ENCODE results near the gene SMIM45.

Gene SMIM45

DNA sequence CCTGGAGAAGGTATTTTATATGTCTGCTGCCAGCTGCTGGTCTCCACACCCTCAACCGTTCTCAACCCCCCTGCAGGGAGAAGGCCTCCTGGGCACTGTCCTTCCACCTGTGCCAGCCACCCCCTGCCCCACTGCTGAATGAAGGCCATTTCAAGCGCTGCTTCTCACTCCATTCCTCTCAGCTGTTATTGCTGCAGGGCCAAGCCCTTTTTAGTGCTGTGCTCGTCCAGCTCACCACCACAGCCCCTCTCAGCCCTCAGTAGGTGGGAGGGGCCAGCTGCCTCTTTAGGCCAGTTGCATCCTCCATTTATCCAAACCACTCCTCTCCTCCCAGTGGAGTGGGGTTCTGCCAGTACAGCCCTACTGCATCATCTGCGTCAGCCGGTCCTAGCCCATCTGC lies 44.9 kb downstream of the SMIM45 start:
- Mint-ChIP-seq H3K9me3 (peaks cover 0 to 6% (median under 1%) of the 10 kb centered on the region in 5 donors), H3K4me1 (peaks cover 17 to 21% (median 20%) of the 10 kb centered on the region in 3 donors), H3K27me3 (peaks cover 0 to 2% of the 10 kb centered on the region in 2 donors), H3K4me3 (no peak overlapping the region), H3K36me3 (peaks cover 2 to 6% (median 4%) of the 10 kb centered on the region in 3 donors), H3K27ac (no peak overlapping the region)
- H3K4me1 ChIP-seq (ENCODE audit: insufficient read depth, low read length) = peaks cover 19% of the 10 kb centered on the region
- no peak overlapping the region for H3K4me3 ChIP-seq (ENCODE audit: low read length)
- H3K9me3 ChIP-seq (ENCODE audit: low read length) = no peaks in the 10 kb centered on the region
- ChIA-PET CTCF (no interaction called here), POLR2A (no interaction called here)
- DNase-seq = no peak
- H3K27me3 ChIP-seq (ENCODE audit: insufficient read depth, low read length, poor library complexity, severe bottlenecking) = no peaks in the 10 kb centered on the region
- no peaks in the 10 kb centered on the region for H3K36me3 ChIP-seq (ENCODE audit: insufficient read depth, low read length)
- H3K27ac ChIP-seq (ENCODE audit: low read depth, low read length) = no peak overlapping the region

DNA sequence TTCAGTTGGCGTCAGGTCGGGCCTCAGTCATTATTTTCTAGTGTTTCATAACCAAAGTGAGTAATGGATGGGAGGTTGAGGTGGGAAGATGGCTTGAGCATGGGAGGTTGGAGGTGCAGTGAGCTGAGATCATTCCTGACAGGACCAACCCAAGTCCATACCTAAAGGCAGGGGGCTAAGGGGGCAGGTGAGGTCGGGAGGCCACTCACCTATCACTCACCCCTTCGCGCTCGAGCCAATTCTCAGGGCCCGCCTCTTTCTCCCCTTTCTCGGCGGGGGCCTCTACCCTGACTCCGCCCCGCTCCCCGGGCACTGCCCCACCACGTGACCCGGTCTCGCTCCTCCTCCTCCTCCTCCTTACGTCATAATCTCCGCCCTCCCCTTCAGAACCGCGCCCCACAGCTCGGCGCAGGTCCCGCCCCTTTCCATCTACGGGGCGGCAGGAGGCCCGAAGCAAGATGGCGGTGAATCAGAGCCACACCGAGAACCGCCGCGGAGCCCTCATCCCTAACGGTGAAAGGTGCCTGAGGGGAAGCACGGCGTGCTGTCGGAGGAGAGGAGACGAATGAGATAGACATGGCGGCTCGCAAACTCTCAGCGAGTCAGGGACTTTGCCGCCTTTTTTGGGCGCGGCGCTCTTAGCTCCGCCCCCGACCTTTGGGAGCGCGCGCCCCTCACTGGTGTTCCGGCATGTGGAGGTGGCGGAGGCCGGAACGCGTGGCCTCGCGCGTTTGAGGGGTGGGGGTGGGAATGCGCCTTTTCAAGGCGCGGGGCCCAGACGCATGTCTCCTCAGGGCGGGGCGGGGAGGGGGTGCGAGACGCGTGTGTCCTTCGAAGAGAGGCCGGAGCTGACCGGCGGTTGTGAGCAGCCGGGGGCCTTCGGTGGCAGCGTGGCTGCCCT lies 46.7 kb downstream of the SMIM45 start, which contains the start of gene WBP2NL:
Gene WBP2NL (plus strand): TSS at position 428 of the 901 bp plus-strand sequence. CDS start 31 bp downstream, at position 459.
- DNase-seq = peak; percentile 82 to 92 (median 89)
- peaks cover 0 to 2% of the 10 kb centered on the region in 2 donors for H3K27me3 Mint-ChIP-seq
- H3K4me3 Mint-ChIP-seq = peak within 1 kb of the TSS; percentile 83 to 99 (median 97)
- no peaks in the 10 kb centered on the region for H3K36me3 ChIP-seq (ENCODE audit: insufficient read depth, low read length)
- ChIA-PET POLR2A (interaction anchor here (0.6 to 1.2 kb wide), 6 partner anchors 52 to 1152 kb away, joined by 3 to 11 read pairs (median 4); partner anchors contain the start of genes CCDC134, CENPM, NDUFA6 and SMDT1), CTCF (interaction anchor here (1.5 kb wide), 1 partner anchor 93 kb away, joined by 4 read pairs; no protein-coding TSS in a partner anchor)
- H3K4me3 ChIP-seq (ENCODE audit: low read length) = peak within 1 kb of the TSS; percentile 71
- peaks cover 17 to 21% (median 20%) of the 10 kb centered on the region in 3 donors for H3K4me1 Mint-ChIP-seq
- H3K27me3 ChIP-seq (ENCODE audit: insufficient read depth, low read length, poor library complexity, severe bottlenecking) = no peaks in the 10 kb centered on the region
- H3K27ac ChIP-seq (ENCODE audit: low read depth, low read length) = peak within 1 kb of the TSS; percentile 21
- peak within 1 kb of the TSS; percentile 43 to 99 (median 98) for H3K27ac Mint-ChIP-seq
- peaks cover 0 to 8% (median 3%) of the 10 kb centered on the region in 5 donors for H3K9me3 Mint-ChIP-seq
- H3K4me1 ChIP-seq (ENCODE audit: insufficient read depth, low read length) = peaks cover 19% of the 10 kb centered on the region
- H3K9me3 ChIP-seq (ENCODE audit: low read length) = no peaks in the 10 kb centered on the region
- H3K36me3 Mint-ChIP-seq = peaks cover 2 to 6% (median 4%) of the 10 kb centered on the region in 3 donors

DNA sequence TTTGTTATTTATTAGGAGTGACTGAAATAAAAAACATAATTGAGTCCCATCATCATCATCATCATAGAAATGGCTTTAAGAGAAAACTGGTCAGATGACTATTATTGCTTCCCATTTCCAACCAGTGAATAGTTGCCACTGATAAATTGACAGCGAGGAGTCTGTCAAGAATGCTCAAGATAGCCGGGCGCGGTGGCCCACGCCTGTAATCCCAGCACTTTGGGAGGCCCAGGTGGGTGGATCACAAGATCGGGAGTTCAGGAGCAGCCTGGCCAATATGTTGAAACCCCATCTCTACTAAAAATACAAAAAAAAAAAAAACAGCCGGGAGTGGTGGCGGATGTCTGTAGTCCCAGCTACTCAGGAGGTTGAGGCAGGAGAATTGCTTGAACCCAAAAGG lies 48.5 kb downstream of the SMIM45 start:
- Histone ChIP-seq H3K9me3 (ENCODE audit: low read length) (no peaks in the 10 kb centered on the region), H3K4me1 (ENCODE audit: insufficient read depth, low read length) (peaks cover 19% of the 10 kb centered on the region), H3K36me3 (ENCODE audit: insufficient read depth, low read length) (no peaks in the 10 kb centered on the region), H3K27me3 (ENCODE audit: insufficient read depth, low read length, poor library complexity, severe bottlenecking) (no peaks in the 10 kb centered on the region), H3K4me3 (ENCODE audit: low read length) (no peak overlapping the region), H3K27ac (ENCODE audit: low read depth, low read length) (no peak overlapping the region)
- Mint-ChIP-seq H3K27me3 (peaks cover 0 to 2% of the 10 kb centered on the region in 2 donors), H3K27ac (peak overlapping the region in 2 of 8 donors; percentile 22 to 84), H3K9me3 (peaks cover 0 to 11% (median 5%) of the 10 kb centered on the region in 5 donors), H3K36me3 (peaks cover 2 to 6% (median 4%) of the 10 kb centered on the region in 3 donors), H3K4me1 (peaks cover 17 to 21% (median 20%) of the 10 kb centered on the region in 3 donors), H3K4me3 (peak overlapping the region in 4 of 7 donors; percentile 57 to 90 (median 74))
- ChIA-PET POLR2A (no interaction called here), CTCF (no interaction called here)
- DNase-seq = no peak

DNA sequence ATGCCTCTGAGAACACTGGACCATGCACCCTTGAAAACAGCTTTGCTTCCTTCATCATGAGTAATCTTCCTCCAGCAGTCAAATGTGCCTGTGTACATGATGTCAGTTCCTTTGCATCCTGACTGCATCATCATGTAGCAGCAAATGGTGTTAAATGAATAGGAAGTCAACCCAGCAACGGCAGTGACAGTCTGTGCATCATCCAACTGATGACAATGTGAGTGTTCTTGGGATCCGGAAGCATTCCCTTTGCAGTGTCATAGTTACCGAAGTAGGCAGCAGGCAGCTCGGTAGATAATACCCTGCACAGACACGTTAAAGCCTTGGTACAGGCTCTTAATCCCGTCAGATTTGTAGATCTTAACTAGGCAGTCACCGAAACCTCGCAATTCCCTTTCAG lies 49.2 kb downstream of the SMIM45 start:
- ChIA-PET POLR2A (no interaction called here), CTCF (no interaction called here)

DNA sequence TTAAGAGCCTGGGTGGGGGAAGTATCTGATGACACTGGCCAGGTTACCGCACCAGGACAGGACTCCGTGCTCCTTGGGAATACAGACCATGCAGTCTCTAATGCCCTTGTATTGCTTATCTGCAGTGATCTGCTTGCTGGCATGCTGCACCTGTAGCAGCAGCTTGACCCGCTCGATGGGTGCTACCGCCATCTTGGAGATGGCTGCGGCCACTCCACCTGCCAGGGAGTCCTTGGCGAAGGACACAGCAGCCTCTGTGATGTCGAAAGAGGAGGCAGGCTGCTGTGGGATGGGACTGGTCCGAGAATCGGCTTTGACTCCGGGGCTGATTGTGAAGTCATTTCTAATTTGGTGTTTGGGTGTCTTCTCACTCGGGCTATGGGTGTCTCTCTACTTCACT lies 49.8 kb downstream of the SMIM45 start:
- H3K4me3 ChIP-seq (ENCODE audit: low read length) = no peak overlapping the region
- ChIA-PET CTCF (no interaction called here), POLR2A (no interaction called here)
- H3K36me3 Mint-ChIP-seq = peaks cover 2 to 6% (median 4%) of the 10 kb centered on the region in 3 donors
- H3K36me3 ChIP-seq (ENCODE audit: insufficient read depth, low read length) = no peaks in the 10 kb centered on the region
- no peak overlapping the region for H3K27ac ChIP-seq (ENCODE audit: low read depth, low read length)
- DNase-seq = no peak
- H3K9me3 ChIP-seq (ENCODE audit: low read length) = no peaks in the 10 kb centered on the region
- peaks cover 0 to 2% of the 10 kb centered on the region in 2 donors for H3K27me3 Mint-ChIP-seq
- peaks cover 17 to 21% (median 20%) of the 10 kb centered on the region in 3 donors for H3K4me1 Mint-ChIP-seq
- no peaks in the 10 kb centered on the region for H3K27me3 ChIP-seq (ENCODE audit: insufficient read depth, low read length, poor library complexity, severe bottlenecking)
- H3K4me1 ChIP-seq (ENCODE audit: insufficient read depth, low read length) = peaks cover 19% of the 10 kb centered on the region
- H3K27ac Mint-ChIP-seq = peak overlapping the region in 1 of 8 donors; percentile 76
- peaks cover 0 to 14% (median 7%) of the 10 kb centered on the region in 5 donors for H3K9me3 Mint-ChIP-seq
- peak overlapping the region in 1 of 7 donors; percentile 64 for H3K4me3 Mint-ChIP-seq

More for the DNA sequence above, 49.2 kb downstream of the SMIM45 start:
- Mint-ChIP-seq H3K4me1 (peaks cover 17 to 21% (median 20%) of the 10 kb centered on the region in 3 donors), H3K36me3 (peaks cover 2 to 6% (median 4%) of the 10 kb centered on the region in 3 donors), H3K27ac (peak overlapping the region in 1 of 8 donors; percentile 27), H3K27me3 (peaks cover 0 to 2% of the 10 kb centered on the region in 2 donors), H3K4me3 (peak overlapping the region in 2 of 7 donors; percentile 17 to 21), H3K9me3 (peaks cover 0 to 14% (median 7%) of the 10 kb centered on the region in 5 donors)
- DNase-seq = no peak
- Histone ChIP-seq H3K4me3 (ENCODE audit: low read length) (no peak overlapping the region), H3K27me3 (ENCODE audit: insufficient read depth, low read length, poor library complexity, severe bottlenecking) (no peaks in the 10 kb centered on the region), H3K9me3 (ENCODE audit: low read length) (no peaks in the 10 kb centered on the region), H3K36me3 (ENCODE audit: insufficient read depth, low read length) (no peaks in the 10 kb centered on the region), H3K4me1 (ENCODE audit: insufficient read depth, low read length) (peaks cover 19% of the 10 kb centered on the region), H3K27ac (ENCODE audit: low read depth, low read length) (no peak overlapping the region)

DNA sequence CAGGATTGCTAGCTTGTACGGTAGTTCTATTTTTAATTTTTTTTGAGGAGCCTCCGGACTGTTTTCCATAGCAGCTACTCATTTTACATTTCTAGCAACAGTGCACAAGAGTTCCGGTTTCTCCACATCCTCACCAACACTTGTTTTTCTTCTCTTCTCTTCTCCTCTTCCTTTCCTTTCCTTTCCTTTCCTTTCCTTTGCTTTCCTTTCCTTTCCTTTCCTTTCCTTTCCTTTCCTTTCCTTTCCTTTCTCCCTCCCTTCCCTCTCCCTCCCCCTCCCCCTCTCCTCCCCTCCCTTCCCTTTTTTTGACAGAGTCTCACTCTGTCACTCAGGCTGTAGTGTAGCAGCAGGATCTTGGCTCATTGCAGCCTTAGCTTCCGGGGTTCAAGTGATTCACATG lies 56.0 kb downstream of the SMIM45 start:
- H3K27ac Mint-ChIP-seq = no peak overlapping the region
- Histone ChIP-seq H3K4me3 (ENCODE audit: low read length) (no peak overlapping the region), H3K36me3 (ENCODE audit: insufficient read depth, low read length) (no peaks in the 10 kb centered on the region), H3K27me3 (ENCODE audit: insufficient read depth, low read length, poor library complexity, severe bottlenecking) (no peaks in the 10 kb centered on the region), H3K9me3 (ENCODE audit: low read length) (no peaks in the 10 kb centered on the region), H3K27ac (ENCODE audit: low read depth, low read length) (no peak overlapping the region), H3K4me1 (ENCODE audit: insufficient read depth, low read length) (no peaks in the 10 kb centered on the region)
- H3K36me3 Mint-ChIP-seq = peaks cover 0 to 13% (median 0%) of the 10 kb centered on the region in 3 donors
- ChIA-PET CTCF (no interaction called here), POLR2A (no interaction called here)
- no peaks in the 10 kb centered on the region for H3K4me1 Mint-ChIP-seq
- peaks cover 10 to 15% of the 10 kb centered on the region in 2 donors for H3K27me3 Mint-ChIP-seq
- peaks cover 11 to 32% (median 27%) of the 10 kb centered on the region in 5 donors for H3K9me3 Mint-ChIP-seq
- no peak overlapping the region for H3K4me3 Mint-ChIP-seq
- DNase-seq = no peak
